PC-3 (cell line): ENCODE measurements around the gene GAL3ST1. TPM values are rescaled to one million over a fixed set of nuclear protein-coding genes. Genes with fewer than 3 reads are reported as not detected.
A peak's percentile ranks its signal among the peaks of the same experiment; 100 is the strongest.
"Not testable (repeated sequence)": the region's sequence is repeated elsewhere in the genome, so short reads cannot be mapped to it uniquely, and the experiment has no call there.

Experiments used
- ATAC-seq: fragments of 200-7000 bp; cut with Tn5 transposase; 2 replicates; pipeline ENCODE4 v1.9.1; 2020; ENCODE audit warnings: mild to moderate bottlenecking, moderate library complexity
- BruUV-seq: library from RNA; stranded (reverse); fragments of 400-500 nt; replicated peaks from 2 replicates; lab custom pipeline; 2021; lab: Mats Ljungman, UMichigan
- CTCF ChIA-PET: fragments of 300-600 bp; sonication (Branson Sonifier 250); formaldehyde crosslinking; loops from one replicate; lab custom pipeline; 2022; ENCODE audit warnings: antibody characterized with exemption; lab: Charles Lee
- POLR2A ChIA-PET: fragments of 300-600 bp; sonication (Branson Sonifier 250); formaldehyde crosslinking; loops from one replicate; lab custom pipeline; 2022; ENCODE audit warnings: antibody characterized with exemption; ENCODE audit not compliant: unreplicated experiment; lab: Charles Lee
- DNase-seq: peaks from one replicate; pipeline ENCODE4 v3.0.0-alpha.2; 2015
- H2AFZ ChIP-seq: fragments of 300-600 bp; sonication (generic); 2 replicates; pipeline ENCODE4 v1.6.0; 2016; ENCODE audit warnings: antibody characterized with exemption, low read length
- H3F3A ChIP-seq: fragments of 300-600 bp; sonication (generic); one replicate; pipeline ENCODE4 v1.6.0; 2017; ENCODE audit warnings: antibody characterized with exemption, low read length, control low read depth, mild to moderate bottlenecking; ENCODE audit not compliant: unreplicated experiment
- H3K27ac ChIP-seq: fragments of 300-600 bp; sonication (generic); 2 replicates; pipeline ENCODE4 v1.5.1; 2016; ENCODE audit warnings: mild to moderate bottlenecking, low read length
- H3K27me3 ChIP-seq: fragments of 300-600 bp; sonication (generic); 2 replicates; pipeline ENCODE4 v1.6.1; 2016; ENCODE audit warnings: low read length, mixed read lengths
- H3K36me3 ChIP-seq: fragments of 300-600 bp; sonication (generic); 2 replicates; pipeline ENCODE4 v1.6.1; 2016; ENCODE audit warnings: low read depth, mixed run types, low read length, mixed read lengths
- H3K4me1 ChIP-seq: fragments of 300-600 bp; sonication (generic); 2 replicates; pipeline ENCODE4 v1.5.1; 2016; ENCODE audit warnings: low read length; ENCODE audit not compliant: insufficient read depth
- H3K4me2 ChIP-seq: fragments of 300-600 bp; sonication (generic); 2 replicates; pipeline ENCODE4 v1.6.0; 2016; ENCODE audit warnings: low read length
- H3K4me3 ChIP-seq: fragments of 300-600 bp; sonication (generic); 2 replicates; pipeline ENCODE4 v1.5.1; 2016; ENCODE audit warnings: mild to moderate bottlenecking, low read length, mixed read lengths
- H3K79me2 ChIP-seq: fragments of 300-600 bp; sonication (generic); 2 replicates; pipeline ENCODE4 v1.6.1; 2017; ENCODE audit warnings: low read length, mixed read lengths
- H3K9ac ChIP-seq: fragments of 300-600 bp; sonication (generic); 2 replicates; pipeline ENCODE4 v1.6.0; 2016; ENCODE audit warnings: mild to moderate bottlenecking, low read length
- H3K9me2 ChIP-seq: fragments of 300-600 bp; sonication (generic); replicated peaks from 2 replicates; pipeline ENCODE4 v1.6.1; 2016; ENCODE audit warnings: mixed run types, low read length, mixed read lengths
- H3K9me3 ChIP-seq: fragments of 300-600 bp; sonication (generic); 2 replicates; pipeline ENCODE4 v1.6.1; 2016; ENCODE audit warnings: low read length, mixed read lengths
- H4K20me1 ChIP-seq: fragments of 300-600 bp; sonication (generic); 2 replicates; pipeline ENCODE4 v1.6.1; 2016; ENCODE audit warnings: low read length, mixed read lengths
- CTCF ChIP-seq: fragments of 300-600 bp; sonication (generic); conservative IDR thresholded peaks from 2 replicates; pipeline ENCODE4 v1.5.1; 2017; ENCODE audit warnings: antibody characterized with exemption, low read depth, mild to moderate bottlenecking, low read length
- EZH2 ChIP-seq: fragments of 300-600 bp; sonication (generic); IDR thresholded peaks from one replicate; pipeline ENCODE4 v1.6.1; 2017; ENCODE audit warnings: antibody characterized with exemption, mild to moderate bottlenecking, low read length; ENCODE audit not compliant: unreplicated experiment
- EZH2phosphoT487 ChIP-seq: fragments of 300-600 bp; sonication (generic); IDR thresholded peaks from 2 replicates; pipeline ENCODE4 v1.6.1; 2018; ENCODE audit warnings: mild to moderate bottlenecking, antibody characterized with exemption, low read length, borderline replicate concordance
- intact Hi-C: fragments of 100-400 bp; cut with micrococcal nuclease; formaldehyde crosslinking; loops from 2 replicates; pipeline ENCODE4 v1.9.0; 2023
- total RNA-seq: library from RNA; depleted of rRNA; stranded (reverse); fragments of >200 nt; gene quantifications from 2 replicates; pipeline ENCODE4 v1.2.3, GENCODE V29; 2014

GAL3ST1 gene
- total RNA-seq, 1 experiment from 2014 or later, result not detected

DNA sequence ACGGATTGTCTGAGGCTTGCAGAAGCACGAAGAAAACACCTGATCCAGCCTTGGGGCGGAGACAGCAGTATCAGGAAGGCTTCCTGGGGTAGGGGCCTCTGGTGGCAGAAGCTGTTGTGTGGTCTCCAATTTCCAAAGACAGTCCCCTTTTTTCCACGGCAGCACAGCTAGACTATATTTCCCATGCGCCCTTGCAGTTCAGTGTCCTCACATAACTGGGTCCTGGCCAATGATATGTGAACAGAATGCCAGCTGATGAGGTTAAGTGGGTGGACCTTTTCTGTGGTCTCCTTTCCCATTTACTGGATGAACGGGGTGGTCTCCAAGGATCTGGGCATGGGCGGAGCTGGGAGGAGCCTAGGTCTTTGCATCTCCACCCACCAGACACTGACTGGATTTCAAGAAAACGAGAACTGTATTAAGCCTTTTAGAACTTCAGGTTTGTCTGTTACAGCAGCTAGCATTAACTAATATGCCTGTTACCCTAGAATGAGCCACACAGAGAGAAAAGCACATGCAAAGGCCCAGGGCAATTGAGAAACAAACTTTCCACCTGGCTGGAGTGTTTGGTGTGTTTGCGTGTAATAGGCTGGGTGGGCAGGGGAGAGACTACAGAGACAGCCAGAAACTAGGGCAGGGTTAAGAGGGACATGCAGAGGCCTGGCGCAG is 6.2 kb downstream of the GAL3ST1 start:
- no peak overlapping the region for H3K4me3 ChIP-seq
- TF ChIP-seq CTCF (no peak), EZH2phosphoT487 (no peak), EZH2 (no peak)
- no peaks in the 10 kb centered on the region for H3K79me2 ChIP-seq
- H3K9ac ChIP-seq, result no peak overlapping the region
- ChIA-PET CTCF (no interaction called here), POLR2A (no interaction called here)
- H3K36me3 ChIP-seq, result no peaks in the 10 kb centered on the region
- H4K20me1 ChIP-seq, result no peaks in the 10 kb centered on the region
- no peaks in the 10 kb centered on the region for H3K9me3 ChIP-seq
- no peaks in the 10 kb centered on the region for H3K9me2 ChIP-seq
- BruUV-seq, result no TSS peak
- intact Hi-C loops, result no loop called here
- no peak overlapping the region for H3K27ac ChIP-seq
- no peaks in the 10 kb centered on the region for H3K4me1 ChIP-seq
- ATAC-seq (no peak), DNase-seq (no peak)
- H3K27me3 ChIP-seq, result no peaks in the 10 kb centered on the region
- H3K4me2 ChIP-seq, result no peak overlapping the region
- no peaks in the 10 kb centered on the region for H3F3A ChIP-seq
- H2AFZ ChIP-seq, result no peak overlapping the region

DNA sequence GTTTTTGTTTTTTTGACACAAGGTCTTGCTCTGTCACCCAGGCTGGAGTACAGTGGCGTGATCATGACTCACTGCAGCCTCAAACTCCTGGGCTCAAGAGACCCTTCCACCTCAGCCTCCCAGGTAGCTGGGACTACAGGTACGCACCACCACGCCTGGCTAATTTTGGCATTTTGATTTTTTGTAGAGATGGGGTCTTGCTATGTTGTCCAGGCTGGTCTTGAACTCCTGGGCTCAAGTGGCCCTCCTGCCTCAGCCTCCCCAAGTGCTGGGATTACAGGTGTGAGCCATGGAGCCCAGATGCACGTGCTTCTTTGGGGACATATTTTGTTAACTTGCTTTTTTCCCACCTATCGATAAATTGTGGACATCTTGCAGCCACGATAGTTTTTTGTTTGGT is 7.2 kb downstream of the GAL3ST1 start:
- H3K36me3 ChIP-seq, CTCF ChIA-PET, H3K27ac ChIP-seq, DNase-seq, H3F3A ChIP-seq, H3K4me1 ChIP-seq, intact Hi-C loops, H3K9me3 ChIP-seq, H2AFZ ChIP-seq, H3K27me3 ChIP-seq, H4K20me1 ChIP-seq, H3K79me2 ChIP-seq, H3K9ac ChIP-seq, H3K4me3 ChIP-seq, H3K4me2 ChIP-seq, H3K9me2 ChIP-seq, BruUV-seq, POLR2A ChIA-PET, ATAC-seq: not testable (repeated sequence)

- peak; percentile 48 for ATAC-seq
- Histone ChIP-seq H3K9me2 (no peaks in the 10 kb centered on the region), H2AFZ (no peak overlapping the region), H3F3A (no peaks in the 10 kb centered on the region), H3K4me1 (no peaks in the 10 kb centered on the region), H3K9me3 (no peaks in the 10 kb centered on the region), H3K4me3 (no peak overlapping the region), H3K9ac (no peak overlapping the region), H4K20me1 (no peaks in the 10 kb centered on the region), H3K27me3 (no peaks in the 10 kb centered on the region), H3K27ac (no peak overlapping the region), H3K36me3 (no peaks in the 10 kb centered on the region), H3K79me2 (no peaks in the 10 kb centered on the region), H3K4me2 (no peak overlapping the region)
- peak; percentile 22 for DNase-seq
- ChIA-PET CTCF (no interaction called here), POLR2A (no interaction called here)
- intact Hi-C loops, result no loop called here
- no TSS peak for BruUV-seq
- TF ChIP-seq CTCF (no peak), EZH2 (no peak), EZH2phosphoT487 (no peak)
Measured at GRCh38 chr22:30566125-30566524, 8.3 kb downstream of the GAL3ST1 start.
